AG10803 (cell line): ENCODE measurements around the gene C1orf174.

Experiments
- DNase-seq: peaks from one replicate; pipeline ENCODE4 v3.0.0; 2010; ENCODE audit warnings: low read depth
- H3K4me3 ChIP-seq: 2 replicates; pipeline ENCODE4 v1.5.1; 2011; ENCODE audit warnings: mild to moderate bottlenecking, low read length, control low read depth
- CTCF ChIP-seq: conservative IDR thresholded peaks from 2 replicates; pipeline ENCODE4 v1.5.1; 2011; ENCODE audit warnings: mild to moderate bottlenecking, low read length, control low read depth, inconsistent platforms

The C1orf174 gene

GRCh38 chr1:3943123-3943431, 43.0 kb upstream of the C1orf174 start:
- no peak for TF ChIP-seq CTCF
- no peak overlapping the region for H3K4me3 ChIP-seq
- no peak for DNase-seq

GRCh38 chr1:3942416-3943122, 42.5 kb upstream of the C1orf174 start:
- no peak for TF ChIP-seq CTCF
- no peak for DNase-seq
- H3K4me3 ChIP-seq, result no peak overlapping the region

- TF ChIP-seq CTCF, result no peak
- DNase-seq, result no peak
- H3K4me3 ChIP-seq, result no peak overlapping the region
Measured at GRCh38 chr1:3940754-3941345, 40.8 kb upstream of the C1orf174 start.

GRCh38 chr1:3940081-3940753, 40.1 kb upstream of the C1orf174 start:
- no peak for DNase-seq

GRCh38 chr1:3939242-3940080, 39.4 kb upstream of the C1orf174 start:
- no peak for TF ChIP-seq CTCF
- no peak for DNase-seq
- H3K4me3 ChIP-seq, result no peak overlapping the region

More at GRCh38 chr1:3940081-3940753, 40.1 kb upstream of the C1orf174 start:
- no peak overlapping the region for H3K4me3 ChIP-seq
- TF ChIP-seq CTCF, result no peak

GRCh38 chr1:3932156-3932919, 32.3 kb upstream of the C1orf174 start:
- TF ChIP-seq CTCF, result no peak
- no peak overlapping the region for H3K4me3 ChIP-seq
- DNase-seq, result no peak
